ENCODE measurements around the gene POU2F2.

POU2F2 gene

DNA sequence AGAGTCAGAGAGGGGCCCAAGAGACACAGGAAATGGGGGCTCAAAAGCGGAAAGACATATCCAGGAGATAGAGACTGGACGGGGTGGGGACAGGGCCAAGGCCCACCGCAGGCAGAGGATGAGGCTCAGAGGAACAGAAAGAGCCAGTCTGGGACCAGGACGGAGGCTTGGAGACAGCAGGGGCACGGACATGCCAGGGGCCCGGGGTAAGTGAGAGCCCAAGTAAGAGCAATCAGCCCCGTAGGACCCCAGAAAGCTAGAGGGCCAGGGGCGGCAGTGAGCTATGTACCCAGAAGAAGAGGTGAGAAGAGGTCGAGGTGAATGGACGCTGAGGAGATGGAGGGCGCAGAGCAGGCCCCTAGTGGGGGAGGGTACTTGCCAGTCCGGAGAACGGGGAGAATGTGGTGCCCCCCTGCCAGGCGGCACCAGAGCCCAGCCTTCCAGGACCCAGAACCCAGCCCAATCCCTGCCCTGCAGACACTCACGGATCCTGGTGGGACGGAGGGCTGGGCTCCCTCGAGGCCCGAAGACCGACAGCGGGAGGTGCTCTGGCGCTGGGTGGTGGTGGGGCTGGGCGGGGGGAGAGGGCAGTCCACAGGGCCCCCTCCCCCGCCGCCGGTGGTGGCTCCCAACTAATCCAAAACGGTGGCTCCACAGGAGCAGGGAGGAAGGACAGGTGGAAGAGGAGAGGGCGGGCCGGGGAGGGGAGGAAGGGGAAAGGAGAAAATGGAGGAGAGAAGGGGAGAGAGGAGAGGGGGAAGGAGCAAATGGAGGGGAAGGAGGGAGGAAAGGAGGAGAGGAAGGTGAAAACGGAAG is 63.3 kb downstream of the POU2F2 start:
- H3K27ac Mint-ChIP-seq = no peak overlapping the region
- no peaks in the 10 kb centered on the region for H3K36me3 Mint-ChIP-seq
- H3K4me1 Mint-ChIP-seq = no peaks in the 10 kb centered on the region
- CTCF ChIA-PET = no interaction called here
- no peak overlapping the region for H3K4me3 Mint-ChIP-seq
- H3K27me3 Mint-ChIP-seq = no peaks in the 10 kb centered on the region
- no peak for DNase-seq
- no peaks in the 10 kb centered on the region for H3K9me3 Mint-ChIP-seq

DNA sequence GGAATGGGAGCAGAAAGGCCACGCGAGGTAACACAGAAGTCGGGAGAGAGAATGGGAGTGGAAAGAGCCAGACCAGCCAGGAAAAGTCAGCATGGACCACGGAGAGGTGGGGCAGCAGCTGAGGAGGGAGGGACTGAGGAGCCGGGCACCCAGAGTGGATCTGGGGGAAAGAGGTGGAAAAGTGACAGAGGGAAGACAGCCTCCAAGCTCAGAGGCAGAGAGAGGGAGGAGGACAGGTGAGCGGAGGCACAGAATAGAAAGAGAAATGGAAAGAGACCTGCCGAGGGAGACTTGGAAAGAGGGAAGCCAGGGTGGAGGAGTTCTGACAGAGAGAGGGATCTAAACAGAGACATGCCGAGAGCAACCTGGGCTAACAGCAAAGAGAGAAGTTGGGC is 63.9 kb downstream of the POU2F2 start:
- H3K4me3 Mint-ChIP-seq = no peak overlapping the region
- H3K27me3 Mint-ChIP-seq = peaks cover 1% of the 10 kb centered on the region
- CTCF ChIA-PET = no interaction called here
- H3K4me1 Mint-ChIP-seq = no peaks in the 10 kb centered on the region
- H3K9me3 Mint-ChIP-seq = no peaks in the 10 kb centered on the region
- H3K36me3 Mint-ChIP-seq = no peaks in the 10 kb centered on the region
- H3K27ac Mint-ChIP-seq = no peak overlapping the region
- no peak for DNase-seq

DNA sequence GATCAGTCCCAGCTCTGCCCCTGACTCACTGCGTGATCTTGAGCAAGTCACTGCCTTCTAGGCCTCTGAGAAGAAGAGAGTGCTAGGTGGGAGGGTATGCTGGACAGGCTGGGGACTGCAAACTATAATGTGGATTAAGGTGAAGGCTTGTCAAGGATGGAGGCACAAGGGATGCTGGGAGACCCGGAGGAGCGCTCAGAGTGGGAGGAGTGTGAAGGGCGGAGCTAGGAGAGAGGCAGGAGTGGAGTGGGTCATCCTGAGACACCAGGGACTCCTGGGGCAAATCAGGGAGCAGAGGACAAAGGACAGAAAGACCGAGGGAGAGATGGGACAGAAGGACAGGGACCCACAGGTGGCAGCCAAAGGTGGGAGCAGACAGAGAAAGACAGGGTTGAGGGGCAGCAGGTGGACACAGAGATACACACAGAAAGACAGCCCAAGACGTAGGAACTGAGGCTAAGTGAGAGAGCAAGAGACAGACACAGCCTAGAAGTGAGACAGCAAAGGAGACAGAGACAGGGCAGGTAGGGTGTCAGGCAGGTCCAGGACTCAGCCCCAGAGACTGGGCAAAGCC is 64.8 kb downstream of the POU2F2 start:
- Mint-ChIP-seq H3K4me1 (no peaks in the 10 kb centered on the region), H3K27me3 (peaks cover 9% of the 10 kb centered on the region), H3K36me3 (no peaks in the 10 kb centered on the region), H3K4me3 (no peak overlapping the region), H3K9me3 (no peaks in the 10 kb centered on the region), H3K27ac (no peak overlapping the region)
- DNase-seq = no peak
- CTCF ChIA-PET = interaction anchor here (0.6 kb wide), 1 partner anchor 918 kb away, joined by 3 read pairs; no protein-coding TSS in a partner anchor

DNA sequence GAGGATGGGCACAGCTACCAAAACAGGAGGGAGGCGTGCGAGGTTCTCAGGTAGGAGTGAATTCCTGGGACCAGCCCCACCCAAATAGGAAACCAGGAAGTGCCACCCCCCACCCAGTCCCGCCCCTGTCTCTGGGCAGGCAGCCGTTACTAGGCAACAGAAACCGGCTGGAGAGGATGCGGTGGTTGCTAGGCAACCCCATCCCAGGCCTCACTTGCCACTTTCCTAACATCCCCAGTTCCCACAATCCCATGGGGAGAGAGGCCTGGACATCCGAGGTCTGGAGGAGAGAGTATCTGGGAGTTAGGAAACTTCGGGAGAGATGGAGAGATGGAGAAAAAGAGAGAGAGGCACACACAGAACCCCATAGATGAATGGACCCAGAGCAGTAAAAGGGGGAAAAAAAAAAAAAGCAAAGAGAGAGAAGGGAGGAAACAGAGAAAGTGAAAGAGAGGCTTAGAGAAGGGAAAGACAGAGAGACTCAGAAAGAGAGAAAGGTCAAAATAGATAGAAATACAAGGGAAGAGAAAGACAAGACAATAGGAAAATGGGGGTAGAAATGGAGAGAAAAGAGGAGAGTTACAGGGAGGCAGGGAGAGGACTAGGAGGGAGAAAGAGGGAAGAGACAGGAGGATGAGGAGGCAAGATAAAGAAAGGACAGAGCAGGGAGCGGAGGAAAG is 66.0 kb downstream of the POU2F2 start:
- Mint-ChIP-seq H3K27ac (no peak overlapping the region), H3K36me3 (no peaks in the 10 kb centered on the region), H3K4me1 (no peaks in the 10 kb centered on the region), H3K9me3 (no peaks in the 10 kb centered on the region), H3K27me3 (peaks cover 20% of the 10 kb centered on the region), H3K4me3 (no peak overlapping the region)
- peak; percentile 52 for DNase-seq
- CTCF ChIA-PET = no interaction called here

DNA sequence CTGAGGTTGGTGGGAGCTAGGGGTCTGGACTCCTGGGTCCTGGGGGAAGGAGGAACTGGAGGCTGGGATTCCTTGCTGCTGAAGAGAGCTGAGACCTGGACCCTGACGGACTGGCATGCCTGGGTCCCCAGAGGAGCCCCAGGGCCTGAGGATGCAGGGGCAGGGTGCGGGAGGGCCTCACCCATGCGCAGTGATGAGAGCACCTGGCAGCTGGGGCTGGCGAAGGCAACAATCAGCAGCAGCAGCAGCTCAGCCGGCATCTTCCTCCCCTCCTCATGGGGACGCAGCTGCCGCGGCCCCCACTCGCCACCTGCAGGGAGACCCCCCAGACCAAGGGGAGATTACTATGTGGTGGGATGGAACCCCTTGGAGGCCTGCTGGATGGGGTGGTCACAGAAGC is 66.7 kb downstream of the POU2F2 start:
- CTCF ChIA-PET = no interaction called here

DNA sequence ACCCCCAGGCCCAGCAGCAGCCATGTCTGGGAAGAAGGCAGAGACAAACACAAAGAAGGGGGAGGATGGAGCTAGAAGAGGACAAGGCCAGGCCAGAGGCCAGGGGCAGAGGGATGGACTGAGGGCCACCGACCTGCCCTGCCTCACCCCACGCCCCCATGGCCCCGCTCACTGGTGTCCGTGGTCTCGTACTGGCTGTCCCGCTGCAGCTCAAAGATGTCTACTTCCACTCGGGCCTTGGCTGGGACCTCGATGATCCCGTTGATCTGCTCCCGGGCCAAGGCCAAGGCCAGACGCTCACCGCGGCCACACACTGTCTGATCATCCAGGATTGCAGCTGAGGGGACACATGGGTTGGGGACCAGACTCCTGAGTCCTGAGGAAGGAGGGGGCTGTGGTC is 67.2 kb downstream of the POU2F2 start:
- Mint-ChIP-seq H3K9me3 (no peaks in the 10 kb centered on the region), H3K27ac (no peak overlapping the region), H3K27me3 (peaks cover 21% of the 10 kb centered on the region), H3K4me1 (no peaks in the 10 kb centered on the region), H3K4me3 (no peak overlapping the region), H3K36me3 (no peaks in the 10 kb centered on the region)
- CTCF ChIA-PET = no interaction called here
- no peak for DNase-seq

More for the DNA sequence above, 66.7 kb downstream of the POU2F2 start:
- H3K9me3 Mint-ChIP-seq = no peaks in the 10 kb centered on the region
- peaks cover 20% of the 10 kb centered on the region for H3K27me3 Mint-ChIP-seq
- DNase-seq = no peak
- no peak overlapping the region for H3K4me3 Mint-ChIP-seq
- no peak overlapping the region for H3K27ac Mint-ChIP-seq
- H3K36me3 Mint-ChIP-seq = no peaks in the 10 kb centered on the region
- no peaks in the 10 kb centered on the region for H3K4me1 Mint-ChIP-seq

DNA sequence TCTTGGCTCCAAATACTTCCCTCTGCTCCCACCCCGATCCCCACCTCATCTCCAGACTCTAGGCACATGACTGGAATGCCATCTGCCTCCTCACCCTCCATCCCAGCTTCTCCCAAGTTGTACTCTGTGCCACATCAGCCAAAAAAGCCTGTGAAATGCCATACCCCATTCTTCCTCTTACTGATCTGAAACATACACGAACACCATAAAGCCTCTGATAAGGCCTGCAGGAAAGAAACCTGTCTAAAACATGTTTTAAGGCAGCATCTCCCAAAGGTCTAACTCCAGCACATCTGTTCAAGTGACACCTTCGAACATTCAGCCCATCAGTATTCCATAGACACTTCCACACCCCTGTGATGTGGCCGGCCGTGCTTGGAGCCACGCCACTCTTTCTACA is 67.8 kb downstream of the POU2F2 start:
- Mint-ChIP-seq H3K9me3 (no peaks in the 10 kb centered on the region), H3K4me1 (no peaks in the 10 kb centered on the region), H3K36me3 (no peaks in the 10 kb centered on the region), H3K27me3 (peaks cover 26% of the 10 kb centered on the region), H3K4me3 (no peak overlapping the region), H3K27ac (no peak overlapping the region)
- DNase-seq = no peak
- CTCF ChIA-PET = no interaction called here

DNA sequence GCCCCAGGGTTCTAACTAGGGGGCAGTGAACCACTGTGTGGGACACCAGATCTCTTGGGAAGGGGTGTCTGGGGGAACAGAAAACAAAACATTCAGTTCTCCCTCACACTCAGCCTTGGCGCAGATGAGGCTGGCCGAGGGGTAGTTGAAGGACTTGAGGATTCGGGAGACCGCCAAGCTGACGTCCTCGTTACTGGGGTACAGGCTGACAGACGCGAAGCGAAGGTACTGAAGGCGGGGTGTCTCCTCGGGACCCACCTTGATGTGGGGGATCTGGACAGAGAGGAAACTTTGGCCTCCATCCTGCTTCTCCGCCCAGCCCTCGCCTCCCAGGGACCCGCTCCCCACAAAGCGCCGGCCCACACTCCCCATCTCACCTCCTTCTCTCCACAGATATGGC is 69.9 kb downstream of the POU2F2 start:
- Mint-ChIP-seq H3K36me3 (no peaks in the 10 kb centered on the region), H3K4me1 (no peaks in the 10 kb centered on the region), H3K9me3 (no peaks in the 10 kb centered on the region), H3K4me3 (no peak overlapping the region), H3K27me3 (peaks cover 26% of the 10 kb centered on the region), H3K27ac (no peak overlapping the region)
- CTCF ChIA-PET = no interaction called here
- no peak for DNase-seq

DNA sequence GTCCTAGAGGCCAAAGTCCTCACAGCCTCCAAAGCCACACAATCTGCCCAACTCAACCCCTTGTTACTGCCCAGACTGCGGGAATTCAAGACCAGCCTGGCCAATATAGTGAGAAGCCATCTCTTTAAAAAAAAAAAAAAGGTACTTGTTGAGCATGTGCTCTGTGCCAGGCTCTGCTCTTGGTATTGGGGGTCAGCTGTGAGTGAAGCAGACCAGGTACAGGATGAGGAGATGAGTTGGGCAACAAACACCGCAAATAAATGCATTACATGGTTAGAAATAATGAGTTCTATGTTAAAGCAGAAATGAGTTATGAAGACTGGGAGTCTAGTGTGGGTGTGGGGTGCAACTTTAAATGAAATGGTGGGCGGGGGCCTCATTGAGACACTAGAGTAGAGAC is 72.1 kb downstream of the POU2F2 start:
- no peaks in the 10 kb centered on the region for H3K4me1 Mint-ChIP-seq
- CTCF ChIA-PET = no interaction called here

DNA sequence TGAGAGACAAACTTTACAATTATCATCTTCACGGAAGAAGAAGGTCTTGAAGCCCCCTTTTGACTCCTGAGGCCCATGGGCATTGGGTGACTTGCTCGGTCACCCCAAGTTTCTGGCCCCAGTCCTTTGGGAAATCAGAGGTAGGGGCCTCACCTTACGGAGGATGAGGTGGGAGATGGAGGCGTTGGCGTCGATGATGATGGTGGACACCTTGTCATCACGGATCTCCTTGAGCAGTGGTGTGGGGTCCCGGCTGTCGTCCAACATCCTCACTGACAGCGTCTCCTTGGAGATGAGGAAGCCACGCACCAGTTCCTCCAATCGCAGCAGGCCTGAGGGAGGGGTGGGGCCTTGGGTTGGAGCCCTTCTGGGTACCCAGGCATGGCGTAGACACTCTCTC is 73.0 kb downstream of the POU2F2 start:
- Mint-ChIP-seq H3K36me3 (no peaks in the 10 kb centered on the region), H3K4me1 (no peaks in the 10 kb centered on the region)
- CTCF ChIA-PET = no interaction called here

More for the DNA sequence above, 72.1 kb downstream of the POU2F2 start:
- Mint-ChIP-seq H3K27ac (no peak overlapping the region), H3K9me3 (no peaks in the 10 kb centered on the region), H3K36me3 (no peaks in the 10 kb centered on the region), H3K4me3 (no peak overlapping the region), H3K27me3 (peaks cover 33% of the 10 kb centered on the region)
- no peak for DNase-seq

DNA sequence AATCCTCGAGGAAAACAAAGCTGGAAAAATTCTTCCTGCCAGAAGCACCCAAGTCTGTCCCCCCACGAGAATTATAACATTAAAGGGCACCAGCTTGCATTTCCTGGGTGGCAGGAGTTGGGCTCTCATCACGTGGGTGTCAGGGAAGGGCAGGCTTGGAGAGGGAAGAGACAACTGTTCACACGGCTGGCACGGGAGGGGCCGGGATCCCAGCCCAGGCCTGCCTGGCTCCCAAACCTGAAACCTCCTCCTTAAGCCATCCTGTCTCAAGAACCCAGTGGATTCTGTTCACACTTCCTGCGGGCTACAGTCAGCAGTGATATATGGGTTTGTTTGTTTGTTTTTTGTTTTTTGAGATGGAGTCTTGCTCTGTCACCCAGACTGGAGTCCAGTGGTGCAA is 74.4 kb downstream of the POU2F2 start:
- no peaks in the 10 kb centered on the region for H3K36me3 Mint-ChIP-seq
- H3K4me1 Mint-ChIP-seq = no peaks in the 10 kb centered on the region
- DNase-seq = no peak
- H3K27ac Mint-ChIP-seq = no peak overlapping the region
- CTCF ChIA-PET = no interaction called here
- no peaks in the 10 kb centered on the region for H3K9me3 Mint-ChIP-seq
- H3K27me3 Mint-ChIP-seq = peaks cover 27% of the 10 kb centered on the region
- no peak overlapping the region for H3K4me3 Mint-ChIP-seq

More for the DNA sequence above, 73.0 kb downstream of the POU2F2 start:
- no peak for DNase-seq
- H3K4me3 Mint-ChIP-seq = no peak overlapping the region
- H3K27me3 Mint-ChIP-seq = peaks cover 33% of the 10 kb centered on the region
- no peaks in the 10 kb centered on the region for H3K9me3 Mint-ChIP-seq
- H3K27ac Mint-ChIP-seq = no peak overlapping the region

DNA sequence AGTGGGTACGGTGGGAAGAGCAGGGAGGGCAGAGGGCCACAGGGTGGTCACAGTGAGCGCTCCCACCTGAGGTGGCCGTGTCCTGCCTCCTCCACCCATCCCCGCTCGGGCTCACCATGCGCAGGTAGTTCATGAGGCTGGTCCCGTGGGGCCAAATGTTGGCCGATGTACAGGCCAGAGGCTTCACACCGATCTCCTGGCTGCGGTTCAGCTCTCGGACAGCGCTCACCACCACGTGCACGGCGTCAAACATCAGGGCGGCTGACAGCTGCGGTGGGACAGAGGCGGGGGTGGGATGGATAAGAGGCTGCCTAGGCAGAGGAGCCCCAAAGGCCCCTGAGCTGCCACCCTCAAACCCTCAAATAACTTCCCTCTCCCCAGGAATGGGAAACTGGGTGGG is 78.0 kb downstream of the POU2F2 start:
- peaks cover 4% of the 10 kb centered on the region for H3K4me1 Mint-ChIP-seq
- no peaks in the 10 kb centered on the region for H3K36me3 Mint-ChIP-seq
- no peak for DNase-seq
- no peak overlapping the region for H3K4me3 Mint-ChIP-seq
- peaks cover 7% of the 10 kb centered on the region for H3K27me3 Mint-ChIP-seq
- CTCF ChIA-PET = interaction anchor here (0.5 to 0.8 kb wide), 2 partner anchors 31 to 130 kb away, joined by 3 read pairs; no protein-coding TSS in a partner anchor
- no peak overlapping the region for H3K27ac Mint-ChIP-seq
- H3K9me3 Mint-ChIP-seq = no peaks in the 10 kb centered on the region

DNA sequence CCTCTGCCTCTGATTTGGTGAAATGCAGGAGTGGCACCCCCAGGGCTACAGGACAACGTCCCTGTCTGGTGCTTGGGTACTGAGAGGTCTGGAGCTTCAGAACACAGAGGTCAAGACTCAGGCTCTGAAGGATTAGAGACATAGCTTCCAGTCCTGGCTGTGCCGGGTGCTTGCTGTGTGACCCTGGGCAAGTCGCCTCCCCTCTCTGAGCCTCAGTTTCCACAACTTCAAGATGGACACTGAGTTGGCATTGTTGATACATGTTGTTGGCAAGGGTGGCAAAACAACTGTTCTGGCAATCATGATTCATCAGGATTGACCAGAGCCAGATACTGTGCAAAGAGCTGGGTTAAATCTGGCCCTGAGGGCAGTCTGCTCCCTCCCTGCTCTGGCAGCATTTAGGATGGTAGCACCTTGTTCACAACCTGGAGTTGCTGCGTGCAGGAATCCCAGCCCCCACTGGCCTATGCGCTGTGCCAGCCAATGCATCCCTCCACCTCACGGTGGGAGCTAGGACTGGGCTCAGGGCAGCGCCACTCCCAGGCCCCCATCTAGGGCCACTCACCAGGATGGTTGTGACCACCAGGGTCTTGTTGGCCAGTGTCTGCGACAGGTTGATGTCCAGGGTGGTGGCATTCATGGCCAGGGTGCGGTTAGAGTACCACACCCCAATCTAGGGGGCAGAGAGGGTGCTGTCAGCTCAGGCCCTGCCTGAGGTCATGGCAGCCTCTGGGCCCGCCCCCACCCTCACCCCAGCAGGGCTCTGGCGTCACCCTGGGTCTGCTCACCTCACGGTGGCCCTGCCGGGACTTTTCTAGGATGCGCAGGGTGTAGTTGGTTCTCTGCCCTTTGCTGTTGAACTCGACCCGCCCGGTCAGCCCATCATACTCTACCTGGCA is 79.0 kb downstream of the POU2F2 start:
- H3K4me1 Mint-ChIP-seq = peaks cover 8% of the 10 kb centered on the region
- DNase-seq = no peak
- H3K4me3 Mint-ChIP-seq = no peak overlapping the region
- no peaks in the 10 kb centered on the region for H3K9me3 Mint-ChIP-seq
- H3K36me3 Mint-ChIP-seq = no peaks in the 10 kb centered on the region
- CTCF ChIA-PET = interaction anchor here (1.0 kb wide), 1 partner anchor 18 kb away, joined by 4 read pairs; no protein-coding TSS in a partner anchor
- H3K27ac Mint-ChIP-seq = no peak overlapping the region
- H3K27me3 Mint-ChIP-seq = peaks cover 7% of the 10 kb centered on the region

DNA sequence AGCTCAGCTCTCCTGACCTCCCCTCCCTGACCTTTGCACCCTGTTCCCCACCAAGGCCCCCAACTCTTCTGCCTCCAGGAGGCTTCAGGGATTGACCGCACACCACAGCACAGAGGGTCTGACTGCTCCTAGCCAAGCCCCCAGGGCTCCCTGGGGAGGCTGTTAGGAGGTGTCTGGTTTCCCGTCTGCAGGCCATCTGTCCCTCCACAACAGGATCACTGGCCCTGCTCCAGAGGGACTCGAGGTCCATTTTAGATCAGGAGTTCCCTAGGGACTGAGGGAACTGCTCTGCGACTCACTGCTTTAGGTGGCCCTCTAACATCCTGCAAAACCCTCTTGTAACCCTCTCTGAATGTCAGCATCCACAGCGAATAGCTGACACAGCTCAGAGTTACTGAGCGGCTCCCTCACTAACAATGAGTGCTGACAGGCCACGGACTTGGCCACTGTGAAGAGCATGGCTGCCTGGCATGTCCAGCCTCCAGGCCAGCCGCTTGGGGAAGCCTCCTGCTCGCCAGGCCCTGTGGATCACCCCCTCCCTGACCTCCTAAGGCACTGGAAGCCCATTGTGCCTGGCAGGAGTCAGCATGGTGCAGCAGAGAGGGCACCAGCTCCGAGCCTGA is 79.9 kb downstream of the POU2F2 start:
- CTCF ChIA-PET = interaction anchor here (0.9 kb wide), 1 partner anchor 18 kb away, joined by 4 read pairs; no protein-coding TSS in a partner anchor
- no peak for DNase-seq
- no peak overlapping the region for H3K27ac Mint-ChIP-seq
- H3K9me3 Mint-ChIP-seq = no peaks in the 10 kb centered on the region
- peaks cover 8% of the 10 kb centered on the region for H3K4me1 Mint-ChIP-seq
- no peaks in the 10 kb centered on the region for H3K36me3 Mint-ChIP-seq
- peaks cover 7% of the 10 kb centered on the region for H3K27me3 Mint-ChIP-seq
- no peak overlapping the region for H3K4me3 Mint-ChIP-seq
